Caco-2 (cell line): Measurements from ENCODE around the gene NFAT5. TPM values are rescaled to one million over a fixed set of nuclear protein-coding genes. Genes with fewer than 3 reads are reported as not detected.

Experiments
- BruUV-seq: library from RNA; stranded (reverse); fragments of 400-500 nt; replicated peaks from 2 replicates; lab custom pipeline; 2021; lab: Mats Ljungman, UMichigan
- CTCF ChIA-PET: fragments of 300-600 bp; sonication (Branson Sonifier 250); formaldehyde crosslinking; loops from one replicate; lab custom pipeline; 2022; ENCODE audit warnings: antibody characterized with exemption; lab: Charles Lee
- POLR2A ChIA-PET: fragments of 300-600 bp; sonication (Branson Sonifier 250); formaldehyde crosslinking; loops from one replicate; lab custom pipeline; 2022; ENCODE audit warnings: antibody characterized with exemption; lab: Charles Lee
- DNase-seq, 2 experiments: peaks; one replicate each; pipeline versions ENCODE4 v3.0.0 to v3.0.0-alpha.2; 2020 to 2022
- H3K27me3 ChIP-seq: replicated peaks from 2 replicates; pipeline ENCODE4 v1.6.0; 2011; ENCODE audit warnings: low read length; ENCODE audit not compliant: control insufficient read depth, insufficient read depth
- H3K36me3 ChIP-seq: 2 replicates; pipeline ENCODE4 v1.5.1; 2011; ENCODE audit warnings: low read length; ENCODE audit not compliant: control insufficient read depth, insufficient read depth
- H3K4me1 ChIP-seq: fragments of 250-450 bp; sonication (Bioruptor Pico); 2 replicates; pipeline ENCODE4 v1.5.1; 2020; ENCODE audit warnings: mild to moderate bottlenecking
- H3K4me3 ChIP-seq: 2 replicates; pipeline ENCODE4 v1.5.1; 2011; ENCODE audit warnings: low read depth, mild to moderate bottlenecking, control low read depth, low read length
- H3K9me3 ChIP-seq: fragments of 250-450 bp; sonication (Bioruptor Pico); 2 replicates; pipeline ENCODE4 v1.5.1; 2020; ENCODE audit warnings: mild to moderate bottlenecking, moderate library complexity
- H3K27ac Mint-ChIP-seq: one replicate; pipeline ENCODE4 v1.8.0; 2022; ENCODE audit warnings: mixed read lengths; ENCODE audit not compliant: unreplicated experiment
- H3K27me3 Mint-ChIP-seq: one replicate; pipeline ENCODE4 v1.8.0; 2022; ENCODE audit warnings: mixed read lengths; ENCODE audit not compliant: insufficient read depth, unreplicated experiment
- H3K36me3 Mint-ChIP-seq: one replicate; pipeline ENCODE4 v1.8.0; 2022; ENCODE audit warnings: mild to moderate bottlenecking, mixed read lengths; ENCODE audit not compliant: insufficient read depth, unreplicated experiment
- H3K4me1 Mint-ChIP-seq: one replicate; pipeline ENCODE4 v1.8.0; 2022; ENCODE audit warnings: low read depth, mixed read lengths; ENCODE audit not compliant: unreplicated experiment
- H3K4me3 Mint-ChIP-seq: one replicate; pipeline ENCODE4 v1.8.0; 2022; ENCODE audit warnings: mild to moderate bottlenecking, moderate library complexity, mixed read lengths; ENCODE audit not compliant: unreplicated experiment
- H3K9me3 Mint-ChIP-seq: one replicate; pipeline ENCODE4 v1.8.0; 2022; ENCODE audit warnings: mixed read lengths; ENCODE audit not compliant: unreplicated experiment
- intact Hi-C: fragments of 100-400 bp; cut with micrococcal nuclease; formaldehyde crosslinking; loops from one replicate; pipeline ENCODE4 v1.10.0; 2022; ENCODE audit not compliant: unreplicated experiment
- total RNA-seq: library from RNA; stranded (reverse); gene quantifications from 2 replicates; pipeline ENCODE4 v1.2.3, GENCODE V29; 2022
- TF ChIP-seq, protein P1 (sequence below), 2 experiments: fragments of 200-600 bp in 1 of 2; IDR thresholded peaks; 1 replicate in 1 of 2; 2 replicates in 1 of 2; pipeline versions ENCODE4 v1.5.1 to v1.8.0; 2011 to 2022; ENCODE audit warnings: antibody characterized with exemption in 1 of 2, control low read depth in 1 of 2, inconsistent platforms in 1 of 2, low read depth in 1 of 2, low read length in 1 of 2, mild to moderate bottlenecking in 1 of 2, moderate library complexity in 1 of 2; ENCODE audit not compliant: insufficient read depth in 1 of 2, severe bottlenecking in 1 of 2, unreplicated experiment in 1 of 2

NFAT5 gene
- total RNA-seq, 1 experiment from 2014 or later, result 87.6 TPM

DNA sequence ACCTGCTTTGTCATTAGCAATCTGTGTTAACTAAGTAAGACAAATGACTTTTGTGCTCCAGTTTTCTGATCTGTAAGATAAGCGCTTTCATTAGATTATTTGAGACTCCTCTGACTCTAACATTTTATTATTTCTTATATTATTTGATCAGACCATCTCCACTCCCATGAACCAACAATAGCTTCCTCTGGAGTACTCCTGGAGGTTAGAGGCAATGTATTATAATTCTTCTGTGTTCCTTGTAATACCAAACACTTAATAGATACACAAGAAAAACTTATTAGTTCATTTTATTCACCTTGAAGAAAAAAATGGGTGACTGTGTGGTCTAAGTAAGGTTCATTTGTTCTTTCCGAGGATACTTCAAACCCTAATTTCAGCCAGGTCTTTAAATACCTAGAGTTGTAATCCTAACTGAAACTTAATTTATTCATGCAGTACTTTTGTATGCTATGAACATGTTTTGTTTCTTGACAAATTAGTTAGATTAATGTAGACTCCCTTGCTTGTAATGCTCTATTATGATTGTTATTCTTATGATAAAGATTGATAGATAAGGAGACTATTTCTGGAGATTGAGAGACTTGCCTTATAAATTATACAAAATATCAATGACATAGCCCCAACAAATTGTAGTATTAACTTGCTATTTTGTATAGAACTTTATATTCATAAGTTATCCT, 106.7 kb downstream of the NFAT5 start:
- Mint-ChIP-seq H3K9me3 (no peaks in the 10 kb centered on the region), H3K36me3 (peaks cover 74% of the 10 kb centered on the region), H3K27me3 (no peaks in the 10 kb centered on the region), H3K27ac (peak overlapping the region; percentile 57), H3K4me1 (peaks cover 14% of the 10 kb centered on the region), H3K4me3 (no peak overlapping the region)
- H3K4me3 ChIP-seq, result no peak overlapping the region
- peaks cover 54% of the 10 kb centered on the region for H3K4me1 ChIP-seq
- peaks cover 3% of the 10 kb centered on the region for H3K36me3 ChIP-seq
- TF ChIP-seq, protein P1, sequence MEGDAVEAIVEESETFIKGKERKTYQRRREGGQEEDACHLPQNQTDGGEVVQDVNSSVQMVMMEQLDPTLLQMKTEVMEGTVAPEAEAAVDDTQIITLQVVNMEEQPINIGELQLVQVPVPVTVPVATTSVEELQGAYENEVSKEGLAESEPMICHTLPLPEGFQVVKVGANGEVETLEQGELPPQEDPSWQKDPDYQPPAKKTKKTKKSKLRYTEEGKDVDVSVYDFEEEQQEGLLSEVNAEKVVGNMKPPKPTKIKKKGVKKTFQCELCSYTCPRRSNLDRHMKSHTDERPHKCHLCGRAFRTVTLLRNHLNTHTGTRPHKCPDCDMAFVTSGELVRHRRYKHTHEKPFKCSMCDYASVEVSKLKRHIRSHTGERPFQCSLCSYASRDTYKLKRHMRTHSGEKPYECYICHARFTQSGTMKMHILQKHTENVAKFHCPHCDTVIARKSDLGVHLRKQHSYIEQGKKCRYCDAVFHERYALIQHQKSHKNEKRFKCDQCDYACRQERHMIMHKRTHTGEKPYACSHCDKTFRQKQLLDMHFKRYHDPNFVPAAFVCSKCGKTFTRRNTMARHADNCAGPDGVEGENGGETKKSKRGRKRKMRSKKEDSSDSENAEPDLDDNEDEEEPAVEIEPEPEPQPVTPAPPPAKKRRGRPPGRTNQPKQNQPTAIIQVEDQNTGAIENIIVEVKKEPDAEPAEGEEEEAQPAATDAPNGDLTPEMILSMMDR (IDR thresholded peaks at IDR 0.05; ENCODE audit: insufficient read depth in 1 of 2, low read depth in 1 of 2, low read length in 1 of 2, severe bottlenecking in 1 of 2, unreplicated experiment in 1 of 2), result no peak
- POLR2A ChIA-PET, result no interaction called here
- no TSS peak for BruUV-seq
- intact Hi-C loops, result loop anchor here (1.0 kb wide), 1 partner anchor 276 kb away; no protein-coding TSS in a partner anchor
- no peak for DNase-seq
- H3K9me3 ChIP-seq, result no peaks in the 10 kb centered on the region
- no peaks in the 10 kb centered on the region for H3K27me3 ChIP-seq
- CTCF ChIA-PET, result interaction anchor here (0.6 to 1.0 kb wide), 2 partner anchors 225 to 274 kb away, joined by 3 to 4 read pairs; no protein-coding TSS in a partner anchor

DNA sequence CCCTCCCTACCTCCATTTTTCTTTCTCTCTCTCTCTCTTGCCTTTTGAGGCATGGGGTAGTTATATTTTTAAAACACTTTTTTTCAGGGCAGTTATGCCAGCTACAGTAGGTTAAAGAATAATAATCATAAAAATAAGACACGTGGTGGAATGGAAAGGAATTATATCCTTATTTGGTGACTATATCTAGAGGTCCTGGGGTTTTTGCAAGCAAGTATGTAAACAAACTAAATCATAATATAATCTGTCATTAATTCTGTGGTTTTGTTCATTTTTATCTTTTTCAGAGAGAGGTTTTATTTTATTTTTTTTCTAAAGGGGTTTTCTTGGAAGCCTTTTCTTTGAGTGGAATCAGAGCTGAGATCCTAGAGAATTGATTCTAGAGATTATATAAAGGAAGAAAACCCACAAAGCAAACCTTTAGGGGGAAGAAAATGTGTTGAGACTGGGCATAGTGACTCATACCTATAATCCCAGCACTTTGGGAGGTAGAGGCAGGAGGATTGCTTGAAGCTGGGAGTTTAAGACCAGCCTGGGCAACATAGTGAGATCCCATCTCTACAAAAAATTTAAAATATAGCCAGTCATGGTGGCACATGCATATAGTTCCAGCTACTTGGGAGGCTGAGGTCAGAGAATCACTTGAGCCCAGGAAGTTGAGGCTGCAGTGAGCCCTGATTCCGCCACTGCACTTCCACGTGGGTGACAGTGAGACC, 107.4 kb downstream of the NFAT5 start:
- DNase-seq, result no peak
- H3K27ac Mint-ChIP-seq, result peak overlapping the region; percentile 10
- ChIA-PET CTCF (interaction anchor here (0.7 kb wide), 1 partner anchor 78 kb away, joined by 3 read pairs; no protein-coding TSS in a partner anchor), POLR2A (no interaction called here)
- Histone ChIP-seq H3K9me3 (no peaks in the 10 kb centered on the region), H3K27me3 (no peaks in the 10 kb centered on the region), H3K4me3 (no peak overlapping the region), H3K4me1 (peaks cover 47% of the 10 kb centered on the region), H3K36me3 (peaks cover 3% of the 10 kb centered on the region)
- TF ChIP-seq, protein P1 (IDR thresholded peaks at IDR 0.05; ENCODE audit: insufficient read depth in 1 of 2, low read depth in 1 of 2, low read length in 1 of 2, severe bottlenecking in 1 of 2, unreplicated experiment in 1 of 2), result no peak
- peaks cover 10% of the 10 kb centered on the region for H3K4me1 Mint-ChIP-seq
- intact Hi-C loops, result loop anchor here (1.0 kb wide), 1 partner anchor 277 kb away; no protein-coding TSS in a partner anchor
- H3K4me3 Mint-ChIP-seq, result no peak overlapping the region
- no peaks in the 10 kb centered on the region for H3K9me3 Mint-ChIP-seq
- no peaks in the 10 kb centered on the region for H3K27me3 Mint-ChIP-seq
- no TSS peak for BruUV-seq
- peaks cover 75% of the 10 kb centered on the region for H3K36me3 Mint-ChIP-seq

DNA sequence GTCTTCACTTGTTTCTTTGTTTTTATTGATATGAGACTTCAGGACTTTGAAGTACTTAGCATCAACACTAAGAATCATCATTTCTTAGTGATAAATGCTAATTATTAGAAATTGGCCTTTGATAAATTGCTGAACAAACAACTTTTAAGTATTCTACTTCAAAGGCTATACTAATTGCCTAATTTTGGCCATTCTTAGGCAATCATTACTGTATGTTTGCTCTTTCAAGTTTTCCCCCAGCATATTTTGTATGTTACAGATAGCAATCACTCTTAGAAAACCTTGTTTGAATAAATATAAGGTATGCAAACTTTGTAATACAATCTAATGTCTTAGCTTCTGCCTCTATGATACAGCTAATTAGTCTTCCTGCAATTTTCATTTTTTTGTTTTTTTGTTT, 114.6 kb downstream of the NFAT5 start:
- ChIA-PET CTCF (no interaction called here), POLR2A (no interaction called here)
- DNase-seq, result no peak
- Histone ChIP-seq H3K27me3 (no peaks in the 10 kb centered on the region), H3K4me3 (no peak overlapping the region), H3K9me3 (no peaks in the 10 kb centered on the region), H3K36me3 (peaks cover 4% of the 10 kb centered on the region), H3K4me1 (peaks cover 7% of the 10 kb centered on the region)
- TF ChIP-seq, protein P1 (IDR thresholded peaks at IDR 0.05; ENCODE audit: insufficient read depth in 1 of 2, low read depth in 1 of 2, low read length in 1 of 2, severe bottlenecking in 1 of 2, unreplicated experiment in 1 of 2), result no peak
- no TSS peak for BruUV-seq
- Mint-ChIP-seq H3K27ac (no peak overlapping the region), H3K9me3 (no peaks in the 10 kb centered on the region), H3K4me1 (peaks cover 8% of the 10 kb centered on the region), H3K4me3 (no peak overlapping the region), H3K36me3 (peaks cover 93% of the 10 kb centered on the region), H3K27me3 (no peaks in the 10 kb centered on the region)
- intact Hi-C loops, result no loop called here
